Stimulated activated CD8-positive, alpha-beta memory T cell treated with anti-CD3 and anti-CD28 coated beads, Interleukin-2, amount 100 ng/mL, for 1 hour (primary cell): Measurements from ENCODE around the gene CXCL17.
"Not testable (repeated sequence)": the region's sequence is repeated elsewhere in the genome, so short reads cannot be mapped to it uniquely, and the experiment has no call there.

Source experiments
- DNase-seq, 2 donors: peaks; one replicate each; pipeline ENCODE4 v3.0.0-alpha.2; 2020; ENCODE audit warnings: low read depth in 2 of 2

The CXCL17 gene

GRCh38 chr19:42442833-42443232, at the start of gene CXCL17:
Gene CXCL17 (minus strand): TSS chr19:42442946. CDS start chr19:42442832, 114 bp downstream.
- DNase-seq, result no peak

- DNase-seq, result no peak
Measured at GRCh38 chr19:42488783-42489521, 46.2 kb upstream of the CXCL17 start.

- no peak for DNase-seq
Measured at GRCh38 chr19:42487798-42488178, 45.0 kb upstream of the CXCL17 start.

DNA sequence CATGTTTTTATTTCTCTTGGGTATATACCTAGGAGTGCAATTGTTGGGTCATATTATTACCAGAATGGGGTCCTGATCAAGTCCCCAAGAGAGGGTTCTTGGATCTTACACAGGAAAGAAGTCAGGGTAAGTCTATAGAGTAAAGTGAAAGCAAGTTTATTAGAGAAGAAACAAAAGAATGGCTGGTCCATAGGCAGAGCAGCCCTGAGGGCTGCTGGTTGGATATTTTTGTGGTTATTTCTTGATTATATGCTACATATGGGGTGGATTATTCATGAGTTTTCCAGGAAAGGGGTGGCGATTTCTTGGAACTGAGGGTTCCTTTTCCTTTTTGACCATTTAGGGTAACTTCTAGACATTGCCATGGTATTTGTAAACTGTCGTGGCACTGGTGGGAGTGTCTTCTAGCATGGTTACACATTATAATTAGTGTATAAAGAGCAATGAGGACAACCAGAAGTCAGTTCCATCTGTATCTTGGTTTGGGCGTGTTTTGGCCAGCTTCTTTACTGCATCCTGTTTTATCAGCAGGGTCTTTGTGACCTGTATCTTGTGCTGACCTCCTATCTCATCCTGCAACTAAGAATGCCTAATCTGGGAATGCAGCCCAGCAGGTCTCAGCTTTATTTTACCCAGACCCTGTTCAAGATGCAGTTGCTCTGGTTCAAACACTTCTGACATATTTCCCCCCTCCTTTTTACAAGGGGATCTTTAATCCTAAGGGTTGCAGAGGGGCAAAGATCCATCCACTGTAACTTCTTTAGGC, 44.5 kb upstream of the CXCL17 start:
- no peak for DNase-seq

GRCh38 chr19:42485036-42485435, 42.3 kb upstream of the CXCL17 start:
- not testable (repeated sequence) for DNase-seq

- no peak for DNase-seq
Measured at GRCh38 chr19:42480335-42481095, 37.8 kb upstream of the CXCL17 start.

DNA sequence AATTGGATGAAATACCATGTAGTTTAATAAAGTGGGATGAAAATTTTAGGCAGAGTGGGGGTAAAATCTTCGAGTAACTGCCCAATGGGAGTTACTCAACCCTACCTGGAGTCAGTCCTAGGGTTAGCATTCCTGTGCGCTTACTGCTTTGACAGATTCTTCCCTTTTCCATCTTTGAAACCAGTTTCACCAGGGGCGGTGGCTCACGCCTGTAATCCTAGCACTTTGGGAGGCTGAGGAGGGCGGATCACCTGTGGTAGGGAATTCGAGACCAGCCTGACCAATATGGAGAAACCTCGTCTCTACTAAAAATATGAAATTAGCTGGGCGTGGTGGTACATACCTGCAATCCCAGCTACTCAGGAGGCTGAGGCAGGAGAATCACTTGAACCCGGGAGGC, 37.0 kb upstream of the CXCL17 start:
- DNase-seq, result no peak

DNA sequence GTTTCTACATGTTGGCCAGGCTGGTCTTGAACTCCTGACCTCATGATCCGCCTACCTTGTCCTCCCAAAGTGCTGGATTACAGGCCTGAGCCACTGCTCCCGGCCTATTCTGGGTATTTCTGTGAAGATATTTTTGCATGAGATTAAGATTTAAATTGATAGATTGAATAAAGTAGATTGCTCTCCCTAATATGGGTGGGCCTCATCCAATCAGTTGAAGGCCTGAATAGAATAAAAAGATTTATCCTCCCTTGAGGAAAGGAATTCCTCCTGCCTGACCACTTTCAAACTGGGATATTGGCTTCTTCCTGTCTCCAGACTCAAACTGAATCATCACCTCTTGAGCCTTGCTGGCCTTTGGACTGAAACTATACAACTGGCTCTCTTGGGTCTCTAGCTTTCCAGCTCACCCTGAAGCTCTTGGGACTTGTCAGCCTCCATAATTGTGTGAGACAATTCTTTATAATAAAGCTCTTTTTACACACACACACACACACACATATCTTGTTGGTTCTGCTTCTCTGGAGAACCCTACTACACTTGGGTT, 36.1 kb upstream of the CXCL17 start:
- no peak for DNase-seq

GRCh38 chr19:42477933-42478332, 35.2 kb upstream of the CXCL17 start:
- DNase-seq, result no peak

- no peak for DNase-seq
Measured at GRCh38 chr19:42477117-42477516, 34.4 kb upstream of the CXCL17 start.

DNA sequence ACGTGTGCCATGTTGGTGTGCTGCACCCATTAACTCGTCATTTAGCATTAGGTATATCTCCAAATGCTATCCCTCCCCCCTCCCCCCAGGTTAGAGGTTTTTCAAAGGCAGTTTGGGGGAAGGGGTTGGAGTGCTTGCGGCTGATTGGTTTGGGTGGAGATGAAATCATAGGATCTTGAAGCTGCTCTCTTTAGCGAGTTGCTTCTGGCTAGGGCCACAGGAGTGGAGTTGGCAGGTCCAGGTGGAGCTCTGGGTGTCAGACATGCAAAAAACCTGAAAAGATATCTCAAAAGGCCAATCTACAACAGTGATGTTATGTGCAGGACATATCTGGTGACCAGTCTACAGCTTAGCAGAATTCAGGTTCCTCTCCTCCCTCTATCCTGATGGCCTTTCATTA, 32.6 kb upstream of the CXCL17 start:
- no peak for DNase-seq

DNA sequence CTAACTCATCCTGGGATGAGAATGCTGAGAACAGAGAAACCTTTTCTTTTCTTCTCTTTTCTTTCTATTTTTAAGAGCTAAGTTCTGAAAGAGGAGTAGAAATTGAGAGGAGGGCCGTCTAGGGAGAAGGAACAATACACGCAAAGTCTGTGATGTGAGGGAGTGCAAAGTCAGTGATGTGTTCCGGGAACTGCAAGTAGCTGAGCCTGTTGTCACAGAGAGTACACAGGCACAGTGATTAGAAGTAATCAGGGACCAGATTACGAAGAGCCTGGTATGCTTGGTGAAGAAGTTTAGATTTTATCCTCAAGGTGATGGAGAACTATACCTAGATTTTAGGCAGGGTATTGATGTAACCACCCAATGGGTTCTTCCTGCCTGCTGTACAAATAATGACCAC, 32.0 kb upstream of the CXCL17 start:
- DNase-seq, result no peak

- DNase-seq, result no peak
Measured at GRCh38 chr19:42473686-42474085, 30.9 kb upstream of the CXCL17 start.

DNA sequence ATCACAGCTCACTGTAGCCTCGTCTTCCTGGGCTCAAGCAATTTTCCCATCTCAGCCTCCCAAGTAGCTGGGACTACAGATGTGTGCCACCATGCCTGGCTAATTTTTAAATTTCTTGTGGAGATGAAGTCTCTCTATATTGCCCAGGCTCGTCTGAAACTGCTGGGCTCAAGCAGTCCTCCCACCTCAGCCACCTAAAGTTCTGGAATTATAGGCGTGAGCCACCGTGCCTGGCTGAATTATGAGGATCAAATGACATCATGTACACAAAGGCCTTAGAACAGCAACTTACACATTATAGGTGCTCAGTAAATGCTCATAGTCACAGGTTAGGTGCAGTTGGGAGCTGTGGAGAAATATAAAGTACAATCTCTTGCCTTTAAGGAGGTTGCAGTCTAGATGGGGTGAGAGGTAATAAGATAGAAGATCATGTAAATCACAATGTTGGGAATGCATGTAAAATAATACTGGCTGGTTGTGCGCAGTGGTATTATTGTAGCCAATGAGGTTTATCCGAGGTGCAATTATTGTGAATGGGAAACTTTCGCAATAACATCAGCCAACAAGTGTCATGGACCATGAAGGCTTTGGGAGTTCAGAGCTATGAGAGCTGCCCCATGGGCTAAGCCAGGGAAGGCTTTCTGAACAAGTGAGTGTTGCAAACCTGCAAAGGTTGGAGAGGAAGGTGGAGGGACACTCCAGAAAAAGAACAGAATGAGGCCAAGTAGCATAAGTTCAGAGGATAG, 29.8 kb upstream of the CXCL17 start:
- no peak for DNase-seq

- DNase-seq, result no peak
Measured at GRCh38 chr19:42471554-42472249, 29.0 kb upstream of the CXCL17 start.

GRCh38 chr19:42469311-42470235, 26.8 kb upstream of the CXCL17 start:
- no peak for DNase-seq

DNA sequence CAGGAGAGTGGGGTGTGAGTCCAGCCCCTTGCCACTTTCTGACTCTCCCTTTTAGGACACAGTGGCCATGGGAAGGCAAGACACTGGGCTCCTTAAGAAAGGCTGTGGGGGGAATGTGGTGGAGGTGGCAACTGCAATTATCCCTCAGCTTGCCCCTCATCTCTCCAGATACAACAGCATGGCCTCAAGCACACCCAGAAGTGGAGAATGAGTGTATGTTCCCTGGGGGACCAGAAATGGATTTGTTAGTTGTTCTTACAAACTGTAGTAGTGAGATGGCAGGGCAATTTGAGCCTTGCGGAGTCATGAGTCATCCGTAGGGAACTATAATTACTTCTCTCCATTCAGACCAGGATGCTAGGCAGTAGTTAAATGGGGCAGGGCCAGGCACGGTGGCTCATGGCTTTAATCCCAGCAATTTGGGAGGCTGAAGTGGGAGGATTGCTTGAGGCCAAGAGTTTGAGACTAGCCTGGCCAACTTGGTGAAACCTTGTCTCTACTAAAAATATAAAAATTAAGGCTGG, 25.6 kb upstream of the CXCL17 start:
- DNase-seq, result no peak

- DNase-seq, result no peak
Measured at GRCh38 chr19:42467183-42467760, 24.5 kb upstream of the CXCL17 start.

DNA sequence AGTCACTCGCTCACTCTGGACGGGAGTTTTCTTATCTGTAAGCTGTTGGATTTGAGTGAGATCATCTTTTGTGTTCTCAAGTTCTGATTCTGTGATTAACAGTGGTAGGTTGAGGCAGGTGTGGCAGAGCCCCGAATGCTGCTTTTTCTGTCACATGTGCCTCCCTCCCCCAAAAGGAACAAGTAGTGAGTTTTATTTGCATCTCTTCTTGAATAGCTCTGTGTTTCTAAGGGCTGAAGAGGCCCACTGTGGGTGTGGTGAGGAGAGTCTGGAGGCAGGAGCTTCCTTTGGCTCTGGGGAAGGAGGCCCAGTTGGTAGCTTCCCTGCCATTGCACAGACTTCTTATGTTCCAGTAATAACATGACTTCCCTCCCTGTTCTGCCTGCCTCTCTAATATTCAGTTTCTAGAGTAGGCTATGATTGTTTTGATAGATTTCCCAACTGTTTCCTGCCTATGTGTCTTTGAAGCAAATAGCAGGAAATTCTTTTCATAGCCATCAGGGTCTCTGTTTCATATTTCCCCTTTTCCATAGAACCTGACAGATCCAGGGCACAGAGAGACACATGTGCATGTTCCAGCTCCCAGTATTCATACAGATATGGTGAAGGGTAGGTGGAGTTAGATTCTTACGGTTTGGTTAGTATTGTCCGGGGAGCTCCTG, 23.9 kb upstream of the CXCL17 start:
- no peak for DNase-seq
